ENCODE results near the gene DBN1. TPM values are rescaled to one million over a fixed set of nuclear protein-coding genes. Genes with fewer than 3 reads are reported as not detected.

DBN1 gene
- total and polyA plus RNA-seq, 9 of the 15 experiments (the other 6 are each of a cell fraction or from before 2014, with no cell fraction given), result 0.25 to 87.2 (median 27.9) TPM

- TF ChIP-seq, protein P1, sequence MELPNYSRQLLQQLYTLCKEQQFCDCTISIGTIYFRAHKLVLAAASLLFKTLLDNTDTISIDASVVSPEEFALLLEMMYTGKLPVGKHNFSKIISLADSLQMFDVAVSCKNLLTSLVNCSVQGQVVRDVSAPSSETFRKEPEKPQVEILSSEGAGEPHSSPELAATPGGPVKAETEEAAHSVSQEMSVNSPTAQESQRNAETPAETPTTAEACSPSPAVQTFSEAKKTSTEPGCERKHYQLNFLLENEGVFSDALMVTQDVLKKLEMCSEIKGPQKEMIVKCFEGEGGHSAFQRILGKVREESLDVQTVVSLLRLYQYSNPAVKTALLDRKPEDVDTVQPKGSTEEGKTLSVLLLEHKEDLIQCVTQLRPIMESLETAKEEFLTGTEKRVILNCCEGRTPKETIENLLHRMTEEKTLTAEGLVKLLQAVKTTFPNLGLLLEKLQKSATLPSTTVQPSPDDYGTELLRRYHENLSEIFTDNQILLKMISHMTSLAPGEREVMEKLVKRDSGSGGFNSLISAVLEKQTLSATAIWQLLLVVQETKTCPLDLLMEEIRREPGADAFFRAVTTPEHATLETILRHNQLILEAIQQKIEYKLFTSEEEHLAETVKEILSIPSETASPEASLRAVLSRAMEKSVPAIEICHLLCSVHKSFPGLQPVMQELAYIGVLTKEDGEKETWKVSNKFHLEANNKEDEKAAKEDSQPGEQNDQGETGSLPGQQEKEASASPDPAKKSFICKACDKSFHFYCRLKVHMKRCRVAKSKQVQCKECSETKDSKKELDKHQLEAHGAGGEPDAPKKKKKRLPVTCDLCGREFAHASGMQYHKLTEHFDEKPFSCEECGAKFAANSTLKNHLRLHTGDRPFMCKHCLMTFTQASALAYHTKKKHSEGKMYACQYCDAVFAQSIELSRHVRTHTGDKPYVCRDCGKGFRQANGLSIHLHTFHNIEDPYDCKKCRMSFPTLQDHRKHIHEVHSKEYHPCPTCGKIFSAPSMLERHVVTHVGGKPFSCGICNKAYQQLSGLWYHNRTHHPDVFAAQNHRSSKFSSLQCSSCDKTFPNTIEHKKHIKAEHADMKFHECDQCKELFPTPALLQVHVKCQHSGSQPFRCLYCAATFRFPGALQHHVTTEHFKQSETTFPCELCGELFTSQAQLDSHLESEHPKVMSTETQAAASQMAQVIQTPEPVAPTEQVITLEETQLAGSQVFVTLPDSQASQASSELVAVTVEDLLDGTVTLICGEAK (IDR thresholded peaks at IDR 0.05), result 0 out of 2 replicates have a peak, but pooled peaks have one; percentile 12
- TF ChIP-seq, protein P1 (CRISPR knock-in tag; IDR thresholded peaks at IDR 0.05), result no peak
- TF ChIP-seq L3MBTL2 (IDR thresholded peaks at IDR 0.05) (0 out of 2 replicates have a peak, but pooled peaks have one; percentile 27), ETV6 (IDR thresholded peaks at IDR 0.05; ENCODE audit: borderline replicate concordance in 1 of 2, low read depth in 2 of 2, low read length in 1 of 2) (no peak), ETV6 (CRISPR knock-in tag; IDR thresholded peaks at IDR 0.05; ENCODE audit: borderline replicate concordance) (no peak), GABPB2 (CRISPR knock-in tag; conservative IDR thresholded peaks at IDR 0.05) (no peak), PHB2 (IDR thresholded peaks at IDR 0.05; ENCODE audit: low read depth) (0 out of 2 replicates have a peak, but pooled peaks have one; percentile 22), ARID1B (IDR thresholded peaks at IDR 0.05) (0 out of 2 replicates have a peak, but pooled peaks have one; percentile 9), ELF4 (CRISPR knock-in tag; IDR thresholded peaks at IDR 0.05) (0 out of 2 replicates have a peak, but pooled peaks have one; percentile 16), POLR2H (tag; IDR thresholded peaks at IDR 0.05; ENCODE audit: low read depth) (no peak), TGIF2 (CRISPR knock-in tag; IDR thresholded peaks at IDR 0.05) (no peak), JUN (IDR thresholded peaks at IDR 0.05; ENCODE audit: borderline replicate concordance, low read depth, low read length) (no peak), JUN (CRISPR knock-in tag; IDR thresholded peaks at IDR 0.05; ENCODE audit: borderline replicate concordance) (no peak)
- TF ChIP-seq, protein P2, sequence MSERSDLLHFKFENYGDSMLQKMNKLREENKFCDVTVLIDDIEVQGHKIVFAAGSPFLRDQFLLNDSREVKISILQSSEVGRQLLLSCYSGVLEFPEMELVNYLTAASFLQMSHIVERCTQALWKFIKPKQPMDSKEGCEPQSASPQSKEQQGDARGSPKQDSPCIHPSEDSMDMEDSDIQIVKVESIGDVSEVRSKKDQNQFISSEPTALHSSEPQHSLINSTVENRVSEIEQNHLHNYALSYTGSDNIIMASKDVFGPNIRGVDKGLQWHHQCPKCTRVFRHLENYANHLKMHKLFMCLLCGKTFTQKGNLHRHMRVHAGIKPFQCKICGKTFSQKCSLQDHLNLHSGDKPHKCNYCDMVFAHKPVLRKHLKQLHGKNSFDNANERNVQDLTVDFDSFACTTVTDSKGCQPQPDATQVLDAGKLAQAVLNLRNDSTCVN (CRISPR knock-in tag; IDR thresholded peaks at IDR 0.05), result 0 out of 2 replicates have a peak, but pooled peaks have one; percentile 57
Measured at GRCh38 chr5:177474002-177474476, 605 bp upstream of the DBN1 start (continued).

Measured in K562 (cell line).